ENCODE results near the gene CLCF1.
"Not testable (repeated sequence)": the region's sequence is repeated elsewhere in the genome, so short reads cannot be mapped to it uniquely, and the experiment has no call there.

The CLCF1 gene

GRCh38 chr11:67408437-67409200 lies 35.2 kb upstream of the CLCF1 start:
- no peak for DNase-seq

GRCh38 chr11:67407688-67408163 lies 34.3 kb upstream of the CLCF1 start:
- DNase-seq: no peak

GRCh38 chr11:67406969-67407687 lies 33.7 kb upstream of the CLCF1 start:
- DNase-seq: peak; percentile 31

GRCh38 chr11:67406420-67406968 lies 33.1 kb upstream of the CLCF1 start:
- DNase-seq: no peak

DNA sequence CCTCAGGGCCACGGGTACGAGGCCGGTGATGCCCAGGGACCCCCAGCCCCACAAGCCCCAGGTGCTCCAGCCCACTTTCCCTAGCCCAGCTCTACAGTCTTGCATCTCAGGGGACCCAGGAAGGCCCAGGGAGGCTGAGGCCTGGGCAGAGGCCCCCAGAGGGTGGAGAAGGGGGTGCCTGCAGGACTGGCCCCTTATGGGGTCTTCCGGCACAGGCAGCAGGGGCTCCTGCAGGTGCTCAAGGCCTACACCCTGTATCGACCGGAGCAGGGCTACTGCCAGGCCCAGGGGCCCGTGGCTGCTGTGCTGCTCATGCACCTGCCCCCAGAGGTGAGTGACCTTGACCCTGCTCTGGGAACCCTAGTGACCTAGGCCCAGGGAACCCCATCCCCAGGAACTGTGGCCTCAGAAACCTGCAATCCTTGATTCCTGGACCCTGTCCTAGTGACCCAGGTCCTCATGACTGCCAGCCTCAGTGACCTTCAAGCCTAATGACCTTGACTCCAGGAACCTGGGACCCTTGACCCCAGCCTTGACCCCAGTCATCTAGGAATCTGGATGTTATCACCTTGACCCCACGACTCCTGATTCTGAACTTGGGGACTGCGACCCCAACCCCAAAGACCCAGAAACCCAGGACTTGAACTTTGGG lies 32.4 kb upstream of the CLCF1 start:
- no peak for DNase-seq

GRCh38 chr11:67405196-67405567 lies 31.8 kb upstream of the CLCF1 start:
- peak; percentile 39 for DNase-seq

DNA sequence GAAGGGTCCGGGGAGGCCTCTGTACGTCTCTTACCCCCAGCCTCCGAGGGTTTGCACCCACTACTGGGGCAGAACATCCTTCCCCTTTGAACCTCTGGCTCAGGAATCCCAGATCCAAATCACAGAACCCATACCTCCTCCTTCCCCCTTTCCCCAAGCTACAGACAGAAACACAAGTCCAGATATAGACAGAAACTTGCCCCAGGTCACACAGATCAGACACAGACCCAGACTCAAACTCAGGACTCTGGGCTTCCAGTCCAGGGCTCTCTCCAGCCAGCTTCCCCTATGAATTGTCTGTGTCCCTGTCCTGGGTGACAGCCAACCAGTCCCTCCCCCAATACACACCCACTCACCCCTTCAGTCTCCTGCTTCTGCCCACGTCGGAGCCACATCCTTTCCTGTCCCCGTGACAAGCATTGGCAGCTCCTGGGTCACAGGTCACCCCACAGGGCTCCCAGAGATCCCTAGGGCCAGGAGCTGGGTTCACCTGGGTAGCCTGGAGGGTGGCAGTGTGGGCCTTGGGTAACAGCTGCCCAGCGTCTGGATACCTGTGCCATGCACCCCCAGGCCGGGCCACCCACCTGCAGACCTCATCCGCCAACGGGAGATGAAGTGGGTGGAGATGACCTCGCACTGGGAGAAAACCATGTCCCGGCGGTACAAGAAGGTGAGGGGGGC lies 31.3 kb upstream of the CLCF1 start:
- peak; percentile 60 for DNase-seq

DNA sequence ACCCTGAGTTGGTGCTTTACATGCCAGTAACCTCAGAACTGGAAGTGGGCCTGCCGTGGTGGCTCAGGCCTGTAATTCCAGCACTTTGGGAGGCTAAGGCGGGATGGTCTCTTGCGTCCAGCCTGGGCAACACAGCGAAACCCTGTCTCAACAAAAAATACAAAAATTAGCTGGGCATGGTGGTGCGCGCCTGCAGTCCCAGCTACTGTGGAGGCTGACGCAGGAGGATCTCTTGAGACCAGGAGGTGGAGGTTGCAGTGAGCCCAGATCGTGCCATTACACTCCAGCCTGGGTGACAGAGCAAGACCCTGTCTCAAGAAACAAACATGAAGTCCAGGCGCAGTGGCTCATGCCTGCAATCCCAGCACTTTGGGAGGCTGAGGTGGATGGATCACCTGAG lies 29.7 kb upstream of the CLCF1 start:
- DNase-seq: not testable (repeated sequence)

DNA sequence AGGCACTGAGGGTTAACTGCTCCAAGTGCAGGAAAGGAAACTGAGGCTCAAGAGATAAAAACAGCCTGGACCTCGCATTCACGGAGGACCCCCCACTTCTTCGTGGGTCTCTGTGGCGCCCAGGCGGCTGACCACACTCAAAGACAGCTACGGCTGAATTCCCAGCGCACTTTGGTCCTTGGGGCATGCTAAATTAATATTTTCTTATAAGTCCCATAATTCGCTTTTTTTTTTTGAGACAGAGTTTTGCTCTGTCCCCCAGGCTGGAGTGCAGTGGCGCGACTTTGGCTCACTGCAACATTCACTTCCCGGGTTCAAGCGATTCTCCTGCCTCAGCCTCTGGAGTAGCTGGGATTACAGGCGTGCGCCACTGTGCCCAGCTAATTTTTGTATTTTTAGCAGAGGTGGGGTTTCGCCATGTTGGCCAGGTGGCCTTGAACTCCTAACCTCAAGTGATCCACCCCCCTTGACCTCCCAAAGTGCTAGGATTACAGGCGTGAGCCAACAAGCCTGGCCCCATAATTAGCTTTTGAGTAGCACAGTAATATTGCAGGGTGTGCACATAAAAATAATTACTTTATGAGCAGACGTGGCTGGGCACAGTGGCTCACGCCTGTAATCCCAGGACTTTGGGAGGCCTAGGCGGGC lies 28.9 kb upstream of the CLCF1 start:
- DNase-seq: not testable (repeated sequence)

DNA sequence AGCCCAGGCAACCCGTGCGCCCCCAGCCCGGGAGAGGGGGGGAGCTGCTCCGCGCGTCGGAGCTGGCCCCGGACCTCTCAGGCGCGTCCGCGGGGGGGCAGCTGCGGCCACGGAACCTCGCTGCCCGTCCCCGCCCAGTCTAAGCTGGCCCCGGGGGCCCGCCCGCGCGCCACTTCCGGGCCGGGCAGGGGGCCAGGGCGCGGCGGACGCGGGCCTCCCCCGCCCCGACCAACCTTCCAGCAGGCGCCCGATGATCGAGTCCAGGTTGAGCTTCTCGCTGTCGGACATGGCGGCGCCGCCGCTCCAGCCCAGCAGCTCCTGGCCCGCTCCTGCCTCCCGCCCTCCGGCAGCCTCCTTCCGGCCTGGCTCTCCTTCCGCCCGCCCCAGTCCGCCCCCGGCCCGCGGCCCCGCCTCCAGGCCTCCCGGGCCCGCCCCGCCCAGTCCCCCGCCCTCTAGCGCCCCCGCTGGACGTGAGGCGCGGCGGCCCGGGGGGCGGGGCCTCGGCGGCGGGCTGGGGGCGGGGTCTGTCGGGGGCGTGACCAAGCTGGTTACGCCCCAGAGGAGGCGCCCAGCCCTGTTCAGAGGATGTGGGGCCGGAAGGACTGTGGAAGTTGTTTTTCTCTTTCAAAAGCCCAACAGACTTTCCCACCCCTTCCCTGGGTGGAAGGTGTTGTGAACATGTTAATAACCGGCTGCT lies 28.2 kb upstream of the CLCF1 start, which contains the start of gene PPP1CA:
TSS of gene PPP1CA (minus strand) at position 364 of the 697 bp plus-strand sequence. CDS start at position 288, 76 bp downstream.
- peak; percentile 89 for DNase-seq

DNA sequence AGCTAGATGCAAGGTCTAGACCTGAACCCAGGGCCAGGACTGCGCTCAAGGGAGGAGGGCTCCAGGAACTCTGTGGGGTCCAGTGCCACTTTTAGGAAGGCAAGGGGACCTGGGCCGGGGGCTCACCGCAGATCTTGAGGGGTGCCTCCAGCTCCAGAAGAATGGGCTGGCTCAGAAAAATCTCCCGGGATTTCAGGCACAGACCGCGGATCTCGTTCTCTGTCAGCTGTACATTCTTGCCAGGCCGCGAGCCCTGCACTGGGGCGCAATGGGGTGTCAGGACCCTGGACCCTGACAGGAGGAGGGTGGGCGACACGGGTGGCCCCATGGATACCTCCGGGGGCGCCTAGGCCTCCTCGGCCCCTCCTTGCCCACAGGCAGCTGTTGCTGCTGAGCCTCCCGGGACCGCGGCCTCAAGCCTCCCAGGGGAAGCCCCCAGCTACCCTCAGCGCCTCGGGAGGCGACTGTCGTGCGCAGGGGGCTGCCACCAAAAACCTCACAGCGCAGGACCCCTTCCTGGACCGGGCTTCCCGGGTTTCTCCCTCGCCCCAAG lies 27.6 kb upstream of the CLCF1 start:
- no peak for DNase-seq

DNA sequence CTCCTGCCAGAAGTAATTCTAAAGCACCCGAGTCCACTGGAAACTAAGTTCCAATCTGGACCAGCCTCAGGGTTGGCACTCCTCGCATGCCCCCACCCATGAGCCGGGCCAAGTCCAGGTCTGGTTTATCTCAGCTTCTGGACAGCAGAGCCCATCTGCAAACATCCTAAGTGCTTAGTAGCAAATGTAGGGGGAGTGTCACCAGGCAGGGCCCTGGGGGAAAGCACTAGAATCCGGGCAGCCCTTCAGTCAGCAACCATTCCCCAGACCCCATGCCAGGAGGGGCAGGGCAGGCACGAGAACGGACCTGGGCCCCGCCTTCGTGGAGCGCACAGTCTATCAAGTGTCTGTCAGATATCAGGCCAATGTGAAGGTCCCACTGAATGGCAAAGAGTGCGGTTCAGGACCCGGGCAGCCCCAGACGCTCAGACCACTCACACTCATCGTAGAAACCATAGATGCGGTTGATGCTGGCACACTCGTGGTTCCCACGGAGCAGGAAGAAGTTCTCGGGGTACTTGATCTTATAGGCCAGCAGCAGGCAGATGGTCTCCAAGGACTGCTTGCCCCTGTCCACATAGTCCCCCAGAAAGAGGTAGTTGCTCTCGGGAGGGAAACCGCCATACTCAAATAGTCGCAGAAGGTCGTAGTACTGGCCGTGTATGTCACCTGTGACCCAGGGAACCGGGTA lies 27.0 kb upstream of the CLCF1 start:
- peak; percentile 30 for DNase-seq

- DNase-seq: no peak
These were observed 25.5 kb upstream of the CLCF1 start for GRCh38 chr11:67398661-67399563.

DNA sequence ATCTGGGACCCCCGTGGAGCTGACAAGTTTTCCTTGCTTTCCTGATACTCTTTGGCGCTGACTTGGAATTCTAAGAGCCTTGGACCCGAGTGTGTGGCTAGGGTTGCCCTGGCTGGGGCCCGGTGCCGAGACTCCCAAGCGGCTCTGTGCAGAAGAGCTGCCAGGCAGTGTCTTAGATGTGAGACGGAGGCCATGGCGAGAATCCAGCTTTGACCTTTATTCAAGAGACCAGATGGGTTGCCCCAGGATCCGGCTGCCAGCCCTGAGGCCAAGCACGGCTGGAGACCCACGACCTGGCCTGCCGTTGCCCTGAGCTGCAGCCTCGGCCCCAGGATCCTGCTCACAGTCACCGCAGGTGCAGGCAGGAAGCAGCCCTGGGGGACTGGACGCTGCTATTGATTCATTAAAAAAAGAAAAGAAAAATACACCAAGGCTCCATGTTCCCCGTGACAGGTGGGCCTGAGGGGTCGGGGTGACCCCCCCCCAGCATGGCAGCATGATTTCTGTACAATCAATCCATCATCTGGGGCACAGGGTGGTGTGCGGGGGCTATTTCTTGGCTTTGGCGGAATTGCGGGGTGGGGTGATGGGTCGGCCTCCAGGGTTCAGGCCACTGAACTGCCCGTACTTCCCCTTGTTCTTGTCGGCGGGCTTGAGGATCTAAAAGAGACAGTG lies 24.7 kb upstream of the CLCF1 start:
- DNase-seq: no peak

DNA sequence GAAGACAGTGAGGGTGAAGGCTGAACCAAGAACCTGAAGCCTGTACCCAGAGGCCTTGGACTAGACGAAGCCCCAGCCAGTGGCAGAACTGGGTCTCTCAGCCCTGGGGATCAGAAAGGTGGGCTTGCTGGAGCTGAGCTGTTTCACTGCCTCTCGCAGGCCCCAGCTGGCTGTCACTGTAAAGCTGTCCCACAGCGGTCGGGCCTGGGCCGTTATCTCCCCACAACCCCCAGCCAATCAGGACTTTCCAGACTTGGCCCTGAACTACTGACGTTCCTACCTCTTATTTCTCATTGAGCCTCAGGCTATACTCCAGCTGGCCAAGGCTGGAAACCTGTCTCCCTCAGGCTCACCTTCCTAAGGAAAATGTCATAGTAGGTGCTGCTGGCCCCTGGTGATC lies 24.1 kb upstream of the CLCF1 start:
- DNase-seq: no peak

DNA sequence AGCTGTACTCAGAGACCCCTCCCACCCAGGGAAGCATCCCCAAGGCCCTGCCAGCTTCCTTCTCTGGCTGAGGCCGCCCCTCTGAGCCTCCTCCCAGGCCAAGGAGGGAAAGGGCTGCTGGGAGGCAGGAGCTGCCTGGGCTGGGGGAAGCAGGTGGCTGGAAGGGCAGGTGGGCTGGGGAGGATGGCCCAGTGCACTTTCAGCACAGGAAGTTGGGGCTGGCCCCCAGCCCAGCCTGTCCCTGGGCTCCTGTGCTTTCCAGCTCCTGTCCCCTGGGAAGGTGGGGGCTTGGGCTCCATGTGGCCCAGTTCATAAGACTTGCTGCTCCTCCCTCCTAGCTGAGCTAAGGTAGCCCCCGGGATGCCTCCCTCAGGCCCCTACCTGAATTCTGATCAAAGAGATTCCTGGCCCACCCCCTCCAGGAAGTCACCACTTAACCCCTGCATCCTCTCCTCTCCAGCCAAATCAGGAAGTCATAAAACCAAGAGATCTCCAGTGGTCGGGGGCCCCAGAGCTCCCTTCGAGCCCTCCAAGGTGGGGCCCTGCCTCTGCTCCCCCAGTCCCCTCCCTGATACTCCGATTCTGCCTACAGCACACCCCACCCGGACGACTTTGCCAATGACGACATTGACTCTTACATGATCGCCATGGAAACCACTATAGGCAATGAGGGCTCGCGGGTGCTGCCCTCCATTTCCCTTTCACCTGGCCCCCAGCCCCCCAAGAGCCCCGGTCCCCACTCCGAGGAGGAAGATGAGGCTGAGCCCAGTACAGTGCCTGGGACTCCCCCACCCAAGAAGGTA lies 23.4 kb upstream of the CLCF1 start:
- DNase-seq: no peak

GRCh38 chr11:67396259-67396581 lies 22.8 kb upstream of the CLCF1 start:
- DNase-seq: no peak

Measured in activated naive CD4-positive, alpha-beta T cell treated with Interleukin-2 at 50 U/mL for 16 hours (primary cell).